Parathyroid adenoma (tissue), 2 donors: ENCODE measurements around the gene MTA2.

Source experiments
- H2AFZ ChIP-seq: fragments of 300-600 bp; sonication (generic); one replicate; pipeline ENCODE4 v1.7.0; 2017; ENCODE audit warnings: antibody characterized with exemption, mild to moderate bottlenecking
- H3K27ac ChIP-seq: fragments of 300-600 bp; sonication (generic); one replicate; pipeline ENCODE4 v1.7.0; 2017
- H3K27me3 ChIP-seq: fragments of 300-600 bp; sonication (generic); one replicate; pipeline ENCODE4 v1.7.0; 2017; ENCODE audit warnings: low read length; ENCODE audit not compliant: control insufficient read depth, insufficient read depth
- H3K36me3 ChIP-seq: fragments of 300-600 bp; sonication (generic); one replicate; pipeline ENCODE4 v1.7.0; 2017; ENCODE audit warnings: low read length; ENCODE audit not compliant: control insufficient read depth, insufficient read depth
- H3K4me1 ChIP-seq: fragments of 300-600 bp; sonication (generic); one replicate; pipeline ENCODE4 v1.7.0; 2017; ENCODE audit warnings: control low read depth
- H3K4me2 ChIP-seq: fragments of 300-600 bp; sonication (generic); one replicate; pipeline ENCODE4 v1.7.0; 2017; ENCODE audit warnings: low read length
- H3K4me3 ChIP-seq: fragments of 300-600 bp; sonication (generic); one replicate; pipeline ENCODE4 v1.7.0; 2017; ENCODE audit warnings: low read depth, low read length
- H3K79me2 ChIP-seq: fragments of 300-600 bp; sonication (generic); one replicate; pipeline ENCODE4 v1.7.0; 2017; ENCODE audit warnings: control low read depth
- H3K9ac ChIP-seq: fragments of 300-600 bp; sonication (generic); one replicate; pipeline ENCODE4 v1.7.0; 2017; ENCODE audit warnings: mild to moderate bottlenecking
- H3K9me3 ChIP-seq: fragments of 300-600 bp; sonication (generic); one replicate; pipeline ENCODE4 v1.7.0; 2017; ENCODE audit warnings: low read length; ENCODE audit not compliant: control insufficient read depth
- TF ChIP-seq, protein P1 (sequence below): fragments of 300-600 bp; sonication (generic); IDR thresholded peaks from one replicate; pipeline ENCODE4 v1.7.0; 2017; ENCODE audit warnings: antibody characterized with exemption, mild to moderate bottlenecking
- donor health status: primary hyperparathyroidism.

The MTA2 gene

DNA sequence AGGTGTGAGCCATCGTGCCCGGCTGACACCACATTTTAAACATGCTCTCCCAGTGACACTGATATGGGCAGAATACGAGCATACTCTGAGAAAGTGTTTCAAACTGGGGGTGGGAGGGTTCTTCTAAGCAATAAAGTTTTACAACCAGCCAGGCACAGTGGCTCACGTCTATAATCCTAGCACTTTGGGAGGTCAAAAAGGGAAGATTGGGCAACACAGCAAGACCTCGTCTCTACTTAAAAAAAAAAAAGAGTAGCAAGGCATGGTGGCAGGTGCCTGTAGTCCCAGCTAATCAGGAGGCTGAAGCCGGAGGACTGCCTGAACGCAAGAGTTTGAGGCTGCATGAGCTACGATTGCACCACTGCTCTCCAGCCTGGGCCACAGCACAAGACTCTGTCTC is 42.6 kb upstream of the MTA2 start:
- peaks cover 3% of the 10 kb centered on the region for H3K4me1 ChIP-seq
- no peak overlapping the region for H2AFZ ChIP-seq
- H3K4me3 ChIP-seq, result no peak overlapping the region
- no peaks in the 10 kb centered on the region for H3K9me3 ChIP-seq
- TF ChIP-seq, protein P1, sequence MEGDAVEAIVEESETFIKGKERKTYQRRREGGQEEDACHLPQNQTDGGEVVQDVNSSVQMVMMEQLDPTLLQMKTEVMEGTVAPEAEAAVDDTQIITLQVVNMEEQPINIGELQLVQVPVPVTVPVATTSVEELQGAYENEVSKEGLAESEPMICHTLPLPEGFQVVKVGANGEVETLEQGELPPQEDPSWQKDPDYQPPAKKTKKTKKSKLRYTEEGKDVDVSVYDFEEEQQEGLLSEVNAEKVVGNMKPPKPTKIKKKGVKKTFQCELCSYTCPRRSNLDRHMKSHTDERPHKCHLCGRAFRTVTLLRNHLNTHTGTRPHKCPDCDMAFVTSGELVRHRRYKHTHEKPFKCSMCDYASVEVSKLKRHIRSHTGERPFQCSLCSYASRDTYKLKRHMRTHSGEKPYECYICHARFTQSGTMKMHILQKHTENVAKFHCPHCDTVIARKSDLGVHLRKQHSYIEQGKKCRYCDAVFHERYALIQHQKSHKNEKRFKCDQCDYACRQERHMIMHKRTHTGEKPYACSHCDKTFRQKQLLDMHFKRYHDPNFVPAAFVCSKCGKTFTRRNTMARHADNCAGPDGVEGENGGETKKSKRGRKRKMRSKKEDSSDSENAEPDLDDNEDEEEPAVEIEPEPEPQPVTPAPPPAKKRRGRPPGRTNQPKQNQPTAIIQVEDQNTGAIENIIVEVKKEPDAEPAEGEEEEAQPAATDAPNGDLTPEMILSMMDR, result no peak
- H3K4me2 ChIP-seq, result no peak overlapping the region
- H3K36me3 ChIP-seq, result no peaks in the 10 kb centered on the region
- H3K9ac ChIP-seq, result no peak overlapping the region
- peaks cover 10% of the 10 kb centered on the region for H3K79me2 ChIP-seq
- H3K27ac ChIP-seq, result no peak overlapping the region
- no peaks in the 10 kb centered on the region for H3K27me3 ChIP-seq

DNA sequence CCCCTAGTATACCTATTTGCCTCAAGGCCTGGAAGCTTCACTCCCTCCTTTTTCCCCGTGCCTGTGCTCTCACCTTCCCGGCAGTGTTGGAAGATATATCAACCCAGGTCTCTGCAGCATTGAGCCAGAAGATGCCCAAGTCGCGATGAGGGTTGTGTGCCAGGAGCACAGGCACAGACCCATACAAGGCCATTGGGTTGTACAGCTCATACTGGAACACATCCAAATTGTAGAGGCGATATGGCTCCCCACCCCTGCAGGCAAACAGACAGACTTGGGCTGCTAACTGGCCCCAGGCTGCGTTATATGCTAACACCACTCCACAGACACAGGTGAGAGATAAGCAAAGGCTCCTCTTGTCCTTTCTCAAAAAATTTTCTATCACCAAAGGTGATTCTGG is 30.8 kb upstream of the MTA2 start:
- Histone ChIP-seq H3K4me3 (no peak overlapping the region), H3K79me2 (peaks cover 12% of the 10 kb centered on the region), H3K36me3 (no peaks in the 10 kb centered on the region), H3K4me2 (no peak overlapping the region), H3K27me3 (no peaks in the 10 kb centered on the region), H3K9me3 (no peaks in the 10 kb centered on the region), H3K4me1 (no peaks in the 10 kb centered on the region), H3K27ac (no peak overlapping the region), H3K9ac (no peak overlapping the region), H2AFZ (no peak overlapping the region)
- TF ChIP-seq, protein P1, result no peak

DNA sequence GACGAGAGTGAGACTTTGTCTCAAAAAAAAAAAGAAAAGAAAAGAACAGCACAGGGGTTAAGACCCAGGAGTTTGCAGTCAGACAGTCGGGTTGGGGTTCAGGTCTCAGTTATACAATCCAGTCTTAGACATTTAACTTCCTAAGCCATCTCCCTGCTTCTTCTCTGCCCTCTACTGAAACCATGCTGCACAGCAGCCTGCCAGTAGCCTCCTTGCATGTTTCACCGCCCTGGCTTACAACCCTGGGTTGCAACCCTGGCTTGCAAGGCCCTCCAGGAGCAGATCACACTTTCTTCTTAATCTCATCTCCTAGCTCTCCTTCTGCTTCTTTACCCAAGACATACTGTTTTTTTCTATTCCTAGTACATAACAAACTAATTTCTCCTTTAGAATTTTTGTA is 26.0 kb upstream of the MTA2 start:
- Histone ChIP-seq H3K79me2 (no peaks in the 10 kb centered on the region), H3K27ac (no peak overlapping the region), H3K4me1 (no peaks in the 10 kb centered on the region), H3K9me3 (no peaks in the 10 kb centered on the region), H2AFZ (no peak overlapping the region), H3K4me2 (no peak overlapping the region), H3K4me3 (no peak overlapping the region), H3K27me3 (no peaks in the 10 kb centered on the region), H3K36me3 (no peaks in the 10 kb centered on the region), H3K9ac (no peak overlapping the region)
- TF ChIP-seq, protein P1, result no peak

DNA sequence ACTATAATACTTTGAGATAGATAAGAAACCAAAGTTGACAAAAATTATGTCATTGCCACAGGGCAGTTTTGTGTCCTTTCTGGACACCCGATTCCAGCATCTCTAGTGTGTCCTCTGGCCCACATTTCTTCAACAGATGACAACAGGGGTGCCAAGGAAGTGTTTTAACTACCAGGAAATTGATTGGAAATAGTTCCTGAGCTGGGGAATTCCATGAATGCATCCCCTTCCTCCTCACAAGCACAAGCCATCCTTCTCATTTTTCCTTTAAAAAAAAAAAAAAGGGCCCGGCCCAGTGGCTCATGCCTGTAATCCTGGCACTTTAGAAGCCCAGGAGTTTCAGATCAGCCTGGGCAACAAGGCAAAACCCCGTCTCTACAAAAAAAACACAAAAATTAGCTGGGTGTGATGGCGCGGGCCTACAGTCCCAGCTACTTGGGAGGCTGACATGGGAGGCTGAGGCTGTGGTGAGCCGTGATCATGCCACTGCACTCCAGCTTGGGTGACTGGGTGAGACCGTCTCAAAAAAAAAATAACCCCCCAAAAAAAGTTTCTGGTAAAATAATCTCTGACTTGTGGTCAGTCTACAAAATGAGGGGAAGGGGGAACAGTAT is 20.9 kb upstream of the MTA2 start:
- Histone ChIP-seq H3K4me1 (no peaks in the 10 kb centered on the region), H3K27me3 (no peaks in the 10 kb centered on the region), H3K79me2 (no peaks in the 10 kb centered on the region), H3K9me3 (no peaks in the 10 kb centered on the region), H3K4me3 (peak overlapping the region; percentile 21), H3K9ac (no peak overlapping the region), H3K36me3 (no peaks in the 10 kb centered on the region), H3K4me2 (peak overlapping the region; percentile 48), H2AFZ (peak overlapping the region; percentile 75), H3K27ac (peak overlapping the region; percentile 91)
- TF ChIP-seq, protein P1, result no peak
